Mucosa of stomach (tissue), 1 donor: ENCODE results near the gene MIS18A.
"Not testable (repeated sequence)": the region's sequence is repeated elsewhere in the genome, so short reads cannot be mapped to it uniquely, and the experiment has no call there.

Experiments used
- H3K27me3 ChIP-seq: one replicate; pipeline ENCODE4 v1.7.0; 2013; ENCODE audit warnings: mild to moderate bottlenecking, low read length; ENCODE audit not compliant: control insufficient read depth, insufficient read depth
- H3K36me3 ChIP-seq: one replicate; pipeline ENCODE4 v1.7.0; 2013; ENCODE audit warnings: low read length; ENCODE audit not compliant: control insufficient read depth, insufficient read depth
- H3K4me1 ChIP-seq: one replicate; pipeline ENCODE4 v1.7.0; 2013; ENCODE audit warnings: mild to moderate bottlenecking, low read length; ENCODE audit not compliant: control insufficient read depth, insufficient read depth
- H3K4me3 ChIP-seq: one replicate; pipeline ENCODE4 v1.7.0; 2013; ENCODE audit warnings: low read length
- H3K9ac ChIP-seq: one replicate; pipeline ENCODE4 v1.7.0; 2013; ENCODE audit warnings: mild to moderate bottlenecking, low read length, moderate library complexity
- H3K9me3 ChIP-seq: one replicate; pipeline ENCODE4 v1.7.0; 2013; ENCODE audit warnings: mild to moderate bottlenecking, low read length, moderate library complexity; ENCODE audit not compliant: control insufficient read depth
- donor health status: Pancreatic carcinoma.

MIS18A gene

DNA sequence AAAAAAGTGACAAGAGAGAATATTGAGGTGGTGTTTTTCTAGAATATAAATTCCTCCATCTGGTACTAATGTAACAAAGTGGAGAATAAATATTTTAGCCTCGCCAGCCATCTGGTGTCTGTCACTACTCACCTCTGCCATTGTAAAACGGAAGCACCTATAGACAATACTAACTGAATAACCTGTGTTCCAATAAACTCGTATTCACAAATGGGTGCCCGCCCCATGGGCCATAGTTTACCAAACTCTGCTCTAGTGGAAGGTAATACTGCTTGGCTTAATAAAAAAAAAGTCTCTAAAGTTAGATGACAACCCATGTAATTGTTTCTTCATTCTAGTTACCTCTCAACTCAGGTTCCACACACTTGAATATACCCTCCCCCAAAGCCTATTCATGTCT lies 8.1 kb downstream of the MIS18A start:
- Histone ChIP-seq H3K9me3 (no peaks in the 10 kb centered on the region), H3K9ac (no peak overlapping the region), H3K27me3 (no peaks in the 10 kb centered on the region), H3K36me3 (no peaks in the 10 kb centered on the region), H3K4me3 (no peak overlapping the region), H3K4me1 (no peaks in the 10 kb centered on the region)

DNA sequence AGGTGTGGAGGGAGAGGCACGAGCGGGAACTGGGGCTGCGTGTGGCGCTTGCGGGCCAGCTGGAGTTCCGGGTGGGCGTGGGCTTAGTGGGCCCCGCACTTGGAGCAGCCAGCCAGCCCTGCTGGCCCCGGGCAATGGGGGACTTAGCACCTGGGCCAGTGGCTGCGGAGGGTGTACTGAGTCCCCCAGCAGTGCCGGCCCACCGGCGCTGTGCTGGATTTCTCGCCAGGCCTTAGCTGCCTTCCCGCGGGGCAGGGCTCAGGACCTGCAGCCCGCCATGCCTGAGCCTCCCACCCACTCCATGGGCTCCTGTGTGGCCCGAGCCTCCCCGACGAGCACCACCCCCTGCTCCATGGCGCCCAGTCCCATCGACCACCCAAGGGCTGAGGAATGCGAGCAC lies 13.5 kb downstream of the MIS18A start:
- not testable (repeated sequence) for H3K4me3 ChIP-seq, H3K36me3 ChIP-seq, H3K27me3 ChIP-seq, H3K9ac ChIP-seq, H3K4me1 ChIP-seq, H3K9me3 ChIP-seq

DNA sequence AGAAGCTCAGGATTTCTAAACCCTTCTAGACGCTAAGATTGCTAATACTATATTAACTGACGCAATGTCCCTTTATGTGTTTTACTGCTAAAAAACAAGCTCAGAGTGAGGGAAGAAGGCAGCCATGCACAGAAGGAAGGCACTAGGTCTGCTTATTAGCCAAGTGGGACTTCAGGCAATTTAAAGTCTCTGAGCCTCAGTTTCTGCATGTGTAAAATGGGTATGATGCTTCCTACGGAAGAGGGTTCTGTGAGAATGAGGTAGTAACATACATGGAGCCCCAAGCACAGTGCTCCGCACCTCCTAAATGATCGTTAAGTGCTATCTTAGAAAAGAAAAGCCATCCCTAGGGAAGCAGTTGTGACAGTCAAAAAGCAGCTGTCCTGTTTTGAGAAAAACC lies 16.9 kb downstream of the MIS18A start:
- Histone ChIP-seq H3K4me1 (no peaks in the 10 kb centered on the region), H3K4me3 (no peak overlapping the region), H3K9ac (no peak overlapping the region), H3K27me3 (no peaks in the 10 kb centered on the region), H3K9me3 (no peaks in the 10 kb centered on the region), H3K36me3 (no peaks in the 10 kb centered on the region)

DNA sequence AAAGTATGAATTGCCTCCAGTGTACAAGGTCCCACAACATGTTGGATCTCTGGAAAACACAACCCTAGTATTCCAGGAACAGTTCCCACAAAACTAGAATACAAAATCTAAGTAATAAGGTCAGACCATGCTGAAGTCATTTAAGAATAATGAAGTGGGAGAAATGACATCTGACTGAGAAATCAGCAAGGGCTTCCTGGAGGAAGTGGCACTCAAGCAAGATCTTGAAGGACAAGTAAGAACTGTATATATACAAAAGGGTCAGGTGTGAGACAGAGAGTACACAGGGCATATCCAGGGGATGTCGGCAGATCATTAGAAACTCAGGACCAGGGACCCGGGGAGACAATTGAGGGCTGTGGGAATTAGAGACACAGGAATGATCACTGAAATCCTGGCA lies 18.7 kb downstream of the MIS18A start:
- no peaks in the 10 kb centered on the region for H3K36me3 ChIP-seq
- no peaks in the 10 kb centered on the region for H3K4me1 ChIP-seq
- H3K4me3 ChIP-seq, result no peak overlapping the region
- H3K9me3 ChIP-seq, result no peaks in the 10 kb centered on the region
- no peaks in the 10 kb centered on the region for H3K27me3 ChIP-seq
- no peak overlapping the region for H3K9ac ChIP-seq

DNA sequence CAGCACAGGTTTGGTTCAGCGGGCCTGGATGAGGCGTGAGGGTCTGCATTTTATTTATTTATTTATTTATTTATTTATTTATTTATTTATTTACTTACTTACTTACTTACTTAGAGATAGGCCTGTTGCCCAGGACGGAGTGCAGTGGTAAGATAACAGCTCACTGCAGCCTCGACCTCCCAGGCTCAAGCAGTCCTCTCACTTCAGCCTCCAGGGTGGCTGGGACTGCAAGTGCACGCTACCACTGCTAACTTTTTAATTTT lies 20.1 kb downstream of the MIS18A start:
- not testable (repeated sequence) for H3K9ac ChIP-seq, H3K9me3 ChIP-seq, H3K4me1 ChIP-seq, H3K27me3 ChIP-seq, H3K4me3 ChIP-seq, H3K36me3 ChIP-seq

DNA sequence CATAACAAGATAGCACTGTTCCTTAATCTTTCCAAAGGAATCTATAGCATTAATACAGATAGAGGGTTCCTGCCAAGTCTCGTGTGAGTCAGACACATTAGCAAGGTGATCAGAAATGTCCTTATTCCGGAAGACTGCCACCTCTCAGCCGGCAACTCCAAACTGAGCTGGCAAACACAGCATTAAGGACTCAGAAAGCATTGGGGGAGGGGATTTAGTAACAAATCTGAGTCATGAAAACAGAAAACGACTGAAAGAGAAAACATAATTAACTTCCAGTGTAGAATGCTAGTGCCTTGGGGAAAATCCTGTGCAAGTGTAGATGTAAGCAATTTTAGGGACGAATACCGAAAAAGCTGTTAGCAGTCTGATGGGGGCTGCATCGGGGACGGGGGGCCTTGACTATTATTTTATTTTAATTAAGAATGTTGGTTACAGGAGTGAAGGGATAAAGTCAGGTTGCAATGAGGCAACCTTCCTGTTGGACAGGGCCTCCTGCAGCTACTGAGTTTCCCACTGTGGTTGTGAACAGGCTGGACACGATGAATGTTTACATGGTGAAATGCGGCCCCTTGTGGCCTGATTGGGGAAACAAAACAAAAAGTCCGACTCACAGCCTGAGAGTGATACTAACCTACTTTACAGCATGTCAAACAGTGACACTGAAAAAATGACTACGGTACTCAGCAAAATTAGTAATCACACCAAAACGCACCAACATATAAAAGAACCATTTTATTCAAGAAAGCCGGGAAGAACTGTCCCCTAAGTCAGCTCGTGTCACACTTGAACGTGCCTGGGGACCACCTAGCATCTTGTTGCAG lies 20.7 kb downstream of the MIS18A start:
- Histone ChIP-seq H3K36me3 (no peaks in the 10 kb centered on the region), H3K27me3 (no peaks in the 10 kb centered on the region), H3K4me3 (no peak overlapping the region), H3K9ac (no peak overlapping the region), H3K4me1 (no peaks in the 10 kb centered on the region), H3K9me3 (no peaks in the 10 kb centered on the region)

DNA sequence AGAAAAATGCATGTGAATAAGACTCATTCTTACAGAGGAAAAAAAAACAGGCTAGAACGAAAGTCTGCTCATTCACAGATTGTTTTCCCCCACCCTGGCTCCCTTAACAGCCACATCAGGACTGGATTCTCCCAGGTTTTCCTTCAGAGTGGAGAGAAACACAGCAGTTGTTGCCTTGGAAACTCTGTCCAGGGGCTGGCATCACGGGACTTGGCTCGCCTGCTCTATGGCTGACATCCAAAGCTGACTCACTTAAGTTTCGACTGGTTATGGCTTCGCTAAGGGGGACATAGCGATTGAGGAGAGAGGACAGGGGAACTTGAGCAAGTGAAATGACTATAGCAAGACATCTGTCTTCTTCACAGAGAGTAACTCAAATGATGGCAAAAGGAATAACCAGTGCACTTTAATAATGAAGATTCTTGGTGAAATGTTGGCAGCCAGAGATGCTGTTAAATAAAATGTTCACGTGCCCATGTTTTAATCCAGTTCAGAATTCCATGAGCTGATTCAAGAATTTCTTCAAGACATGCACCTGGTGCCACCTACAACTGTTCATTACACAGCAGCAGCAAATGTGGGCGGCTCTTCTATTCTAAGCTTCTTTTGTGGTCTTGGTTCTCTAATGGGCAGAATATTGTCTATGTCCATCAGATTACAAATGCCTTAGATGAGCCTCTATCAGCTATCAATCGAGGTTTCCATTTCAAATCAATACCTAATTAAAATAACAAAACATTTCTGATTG lies 21.8 kb downstream of the MIS18A start:
- H3K4me3 ChIP-seq, result no peak overlapping the region
- H3K4me1 ChIP-seq, result no peaks in the 10 kb centered on the region
- no peak overlapping the region for H3K9ac ChIP-seq
- H3K36me3 ChIP-seq, result no peaks in the 10 kb centered on the region
- H3K9me3 ChIP-seq, result no peaks in the 10 kb centered on the region
- no peaks in the 10 kb centered on the region for H3K27me3 ChIP-seq

DNA sequence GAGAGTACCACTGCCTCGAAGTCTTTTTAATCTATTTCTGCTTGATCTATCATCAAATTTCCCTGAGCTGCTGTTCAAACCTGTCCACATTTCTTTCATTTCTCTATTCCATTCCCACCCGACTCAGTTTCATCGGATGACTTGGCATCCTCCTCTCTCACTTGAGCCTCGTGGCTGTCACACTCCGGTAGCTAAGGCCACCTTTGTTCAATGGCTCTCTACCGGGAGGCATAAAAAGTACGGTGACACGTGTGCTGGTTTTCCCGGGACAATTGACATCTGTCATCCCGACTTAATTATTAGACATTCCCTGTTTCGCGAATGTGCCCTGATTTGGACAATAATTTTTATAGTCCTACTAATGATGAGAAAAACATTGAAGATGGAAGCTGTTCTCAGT lies 22.6 kb downstream of the MIS18A start:
- no peaks in the 10 kb centered on the region for H3K36me3 ChIP-seq
- H3K9ac ChIP-seq, result no peak overlapping the region
- no peaks in the 10 kb centered on the region for H3K4me1 ChIP-seq
- no peaks in the 10 kb centered on the region for H3K27me3 ChIP-seq
- no peak overlapping the region for H3K4me3 ChIP-seq
- H3K9me3 ChIP-seq, result no peaks in the 10 kb centered on the region

DNA sequence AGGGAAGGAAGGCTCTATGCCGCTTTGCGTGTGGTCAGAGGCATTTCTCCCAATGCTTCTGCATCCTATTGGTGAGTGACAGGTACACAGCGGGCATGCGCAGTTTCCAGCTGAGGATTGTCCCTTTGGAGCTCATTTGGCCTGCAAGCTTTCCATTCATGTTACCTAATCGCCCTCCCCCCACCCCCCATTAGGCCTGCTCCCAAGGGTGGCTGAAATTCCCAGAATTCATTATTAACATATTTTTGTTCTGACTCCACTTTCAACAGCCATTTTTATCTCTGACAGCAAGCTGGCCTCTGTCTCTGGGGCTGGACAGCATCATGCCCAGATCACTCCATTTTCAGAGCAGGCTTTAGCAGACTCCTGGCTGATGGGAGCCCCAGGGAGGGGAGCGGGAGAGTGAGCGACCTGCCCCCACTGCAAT lies 25.6 kb downstream of the MIS18A start:
- Histone ChIP-seq H3K27me3 (no peaks in the 10 kb centered on the region), H3K9ac (no peak overlapping the region), H3K4me3 (no peak overlapping the region), H3K9me3 (no peaks in the 10 kb centered on the region), H3K36me3 (no peaks in the 10 kb centered on the region), H3K4me1 (no peaks in the 10 kb centered on the region)

DNA sequence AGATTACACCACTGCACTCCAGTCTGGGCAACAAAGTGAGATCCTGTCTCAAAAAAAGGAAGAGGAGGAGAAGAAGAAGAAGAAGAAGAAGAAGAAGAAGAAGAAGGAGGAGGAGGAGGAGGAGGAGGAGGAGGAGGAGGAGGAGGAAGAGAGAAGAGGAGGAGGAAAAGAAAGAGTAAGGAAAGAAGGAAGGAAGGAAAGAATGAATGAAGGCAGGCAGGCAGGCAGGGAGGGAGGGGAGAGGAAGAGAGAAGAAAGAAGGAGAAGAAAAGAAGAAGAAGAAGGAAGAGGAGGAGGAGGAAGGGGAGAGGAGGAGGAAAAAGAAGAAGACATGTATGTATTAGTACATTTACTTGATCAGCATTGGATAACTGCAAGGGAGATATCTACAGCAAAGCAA lies 26.7 kb downstream of the MIS18A start:
- no peaks in the 10 kb centered on the region for H3K4me1 ChIP-seq
- H3K36me3 ChIP-seq, result no peaks in the 10 kb centered on the region
- H3K9ac ChIP-seq, result no peak overlapping the region
- no peak overlapping the region for H3K4me3 ChIP-seq
- H3K27me3 ChIP-seq, result no peaks in the 10 kb centered on the region
- no peaks in the 10 kb centered on the region for H3K9me3 ChIP-seq

DNA sequence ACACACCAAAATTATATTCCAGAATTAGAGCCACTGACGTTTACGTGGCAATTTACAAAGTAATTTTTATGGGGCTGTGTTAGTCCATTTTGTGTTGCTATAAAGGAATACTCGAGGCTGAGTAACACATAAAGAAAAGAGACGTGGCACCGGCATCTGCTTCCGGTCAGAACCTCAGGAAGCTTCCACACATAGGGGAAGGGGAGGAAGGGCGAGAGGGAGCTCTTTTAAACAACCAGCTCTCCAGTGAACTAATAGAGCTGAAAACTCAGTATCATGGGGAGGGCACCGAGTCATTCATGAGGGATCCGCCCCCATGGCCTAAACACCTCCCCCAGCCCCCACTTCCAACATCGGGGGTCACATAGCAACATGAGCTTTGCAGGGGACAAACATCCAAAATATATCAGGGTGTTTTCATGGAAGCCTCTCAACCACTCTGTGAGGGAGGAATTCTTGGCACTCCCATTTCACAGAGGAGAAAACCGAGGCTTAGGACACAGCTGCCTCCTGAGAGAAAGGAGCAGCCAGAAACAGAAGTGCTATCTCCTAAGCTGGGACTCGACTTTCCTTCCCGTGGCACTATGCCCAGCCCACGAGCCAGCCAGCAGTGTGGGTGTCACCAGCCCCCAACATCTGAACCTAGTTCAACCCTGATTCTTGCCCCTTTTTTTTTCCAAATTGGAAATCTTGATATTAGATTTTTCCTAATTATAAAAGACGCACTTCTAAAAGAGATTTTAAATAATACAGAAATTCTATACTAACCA lies 29.2 kb downstream of the MIS18A start:
- Histone ChIP-seq H3K4me3 (no peak overlapping the region), H3K27me3 (no peaks in the 10 kb centered on the region), H3K36me3 (no peaks in the 10 kb centered on the region), H3K4me1 (no peaks in the 10 kb centered on the region), H3K9me3 (no peaks in the 10 kb centered on the region), H3K9ac (no peak overlapping the region)
